Transverse colon (tissue), 4 donors: ENCODE measurements around the gene ANKRD44. TPM values are rescaled to one million over a fixed set of nuclear protein-coding genes. Genes with fewer than 3 reads are reported as not detected.

ENCODE experiments used
- DNase-seq: peaks from one replicate; pipeline ENCODE4 v3.0.0-alpha.2; 2019
- H3K27ac ChIP-seq, 4 donors: fragments of 200-600 bp; sonication (generic); 2 replicates each; pipeline ENCODE4 v1.5.1; 2016 to 2018; ENCODE audit warnings: inconsistent platforms in 4 of 4
- H3K27me3 ChIP-seq: fragments of 200-600 bp; sonication (generic); 2 replicates; pipeline ENCODE4 v1.5.1; 2017; ENCODE audit warnings: inconsistent platforms
- H3K36me3 ChIP-seq, 4 donors: fragments of 200-600 bp; sonication (generic); 2 replicates each; pipeline ENCODE4 v1.5.1; 2017 to 2019; ENCODE audit warnings: inconsistent platforms in 4 of 4
- H3K4me1 ChIP-seq, 4 donors: fragments of 200-600 bp; sonication (generic); 2 replicates each; pipeline ENCODE4 v1.5.1; 2017 to 2020; ENCODE audit warnings: inconsistent platforms in 4 of 4
- H3K4me3 ChIP-seq, 4 donors: fragments of 200-600 bp; sonication (generic); 1 replicate in 1 of 4; 2 replicates in 3 of 4; pipeline versions ENCODE4 v1.5.1 to v1.6.1; 2017 to 2019; ENCODE audit warnings: inconsistent platforms in 4 of 4
- H3K9me3 ChIP-seq, 2 donors: fragments of 200-600 bp; sonication (generic); 2 replicates each; pipeline ENCODE4 v1.5.1; 2017 to 2019; ENCODE audit warnings: inconsistent platforms in 2 of 2
- CTCF ChIP-seq, 5 experiments: fragments of 200-600 bp in 3 of 5; fragments of 450-650 bp in 2 of 5; sonication (generic) in 3 of 5; IDR thresholded peaks; 1 replicate in 2 of 5; 2 replicates in 3 of 5; pipeline ENCODE4 v1.5.1; 2016 to 2017; ENCODE audit warnings: antibody characterized with exemption in 5 of 5, inconsistent platforms in 3 of 5, mild to moderate bottlenecking in 2 of 5, moderate library complexity in 1 of 5
- EP300 ChIP-seq: sonication (generic); formaldehyde crosslinking; IDR thresholded peaks from one replicate; pipeline ENCODE4 v1.6.1; 2017; ENCODE audit warnings: antibody characterized with exemption, low read depth
- POLR2A ChIP-seq: fragments of 450-650 bp; IDR thresholded peaks from one replicate; pipeline ENCODE4 v1.6.1; 2016; ENCODE audit warnings: antibody characterized with exemption, mild to moderate bottlenecking, moderate library complexity
- POLR2AphosphoS5 ChIP-seq, 3 donors: sonication (generic); formaldehyde crosslinking; IDR thresholded peaks; one replicate each; pipeline ENCODE4 v1.6.1; 2016; ENCODE audit warnings: antibody characterized with exemption in 3 of 3
- WGBS, 2 donors: methylation state at CpG; one replicate each; pipeline ENCODE4 v1.1.5; 2018; ENCODE audit warnings: low coverage in 1 of 2; 5-methylcytosine and 5-hydroxymethylcytosine counted together
- in situ Hi-C, 4 donors: fragments of 200-750 bp; cut with MboI; loops; one replicate each; pipeline versions ENCODE4 v1.15.0 to v1.15.1; 2017; ENCODE audit warnings: low sequenced_read_pairs in 3 of 4, low pct_ligation_motif_present in 1 of 4, low pct_unique_long_range_greater_than_20kb in 1 of 4
- intact Hi-C: fragments of 100-400 bp; cut with DNase I; formaldehyde crosslinking; loops from one replicate; pipeline ENCODE4 v1.15.1; 2023; ENCODE audit warnings: low total_unique reads
- total RNA-seq, 4 donors: library from RNA; depleted of rRNA; stranded (reverse); fragments of >200 nt; gene quantifications; one replicate each; pipeline ENCODE4 v1.1.0, GENCODE V29; 2016

The ANKRD44 gene
- total RNA-seq, 4 donors from 2014 or later, result 13.9 to 46.8 (median 27.5) TPM

DNA sequence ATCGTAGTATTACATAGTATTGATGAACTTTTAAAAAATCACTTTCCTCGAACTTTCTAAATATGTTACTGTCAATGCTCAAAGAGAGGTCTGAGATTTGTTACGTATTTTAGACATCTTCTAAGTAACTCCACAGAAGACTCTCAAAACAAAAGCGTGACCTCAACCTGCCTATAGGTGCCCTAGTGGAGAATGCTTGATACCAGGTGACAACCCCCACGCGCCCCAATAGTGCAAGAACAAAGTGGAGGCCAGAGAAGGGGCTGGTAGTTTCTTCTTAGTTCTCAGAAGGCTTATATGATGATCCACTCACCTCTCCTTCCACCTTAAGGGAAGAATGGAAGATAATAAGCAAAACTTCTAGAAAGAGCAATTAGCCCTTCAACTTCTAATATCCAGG lies 102.6 kb downstream of the ANKRD44 start:
- WGBS, 2 donors, result 52 to 76% methylated on average over 3 to 6 of the region's 6 CpGs
- no peak for DNase-seq
- intact Hi-C loops (no loop called here), in situ Hi-C loops (no loop called here)
- Histone ChIP-seq H3K27me3 (no peaks in the 10 kb centered on the region), H3K27ac (peak overlapping the region; percentile 45 to 69 (median 64)), H3K9me3 (no peaks in the 10 kb centered on the region), H3K36me3 (no peaks in the 10 kb centered on the region), H3K4me1 (peaks cover 7 to 75% (median 18%) of the 10 kb centered on the region in 4 donors), H3K4me3 (no peak overlapping the region)
- no peak for TF ChIP-seq POLR2AphosphoS5 (IDR thresholded peaks at IDR 0.05)
- no peak for TF ChIP-seq EP300
- no peak for TF ChIP-seq CTCF (IDR thresholded peaks at IDR 0.05)

DNA sequence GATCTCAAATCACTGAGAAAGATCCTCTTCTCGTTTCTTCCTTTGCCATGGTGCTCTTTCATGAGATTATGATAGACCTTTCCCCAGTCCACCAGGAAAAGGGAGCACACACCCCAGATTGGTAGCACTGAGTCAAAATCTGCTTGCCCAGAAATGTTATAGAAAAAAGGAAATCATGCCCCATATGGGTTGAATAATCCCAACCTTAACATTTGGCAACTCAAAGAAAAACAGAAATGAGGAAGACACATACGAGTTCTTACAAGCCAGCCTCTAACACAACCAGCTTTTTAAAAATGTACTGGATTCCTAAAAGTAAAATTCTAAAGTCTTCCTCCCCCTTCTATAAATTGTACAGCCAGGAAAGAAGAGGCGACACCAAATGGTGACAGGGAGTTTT lies 103.0 kb downstream of the ANKRD44 start:
- 60 to 76% methylated on average over 2 to 3 of the region's 3 CpGs for WGBS, 2 donors
- Histone ChIP-seq H3K27ac (peak overlapping the region; percentile 23 to 69 (median 56)), H3K27me3 (no peaks in the 10 kb centered on the region), H3K4me3 (no peak overlapping the region), H3K4me1 (peaks cover 4 to 70% (median 14%) of the 10 kb centered on the region in 4 donors), H3K36me3 (no peaks in the 10 kb centered on the region), H3K9me3 (no peaks in the 10 kb centered on the region)
- intact Hi-C loops, result no loop called here
- TF ChIP-seq POLR2A (no peak), POLR2AphosphoS5 (IDR thresholded peaks at IDR 0.05) (no peak), CTCF (IDR thresholded peaks at IDR 0.05) (no peak), EP300 (no peak)
- in situ Hi-C loops, result no loop called here
- no peak for DNase-seq

GRCh38 chr2:197207106-197207505 lies 103.5 kb downstream of the ANKRD44 start:
- Histone ChIP-seq H3K4me3 (no peak overlapping the region), H3K9me3 (no peaks in the 10 kb centered on the region), H3K36me3 (no peaks in the 10 kb centered on the region), H3K27me3 (no peaks in the 10 kb centered on the region), H3K27ac (peak overlapping the region; percentile 23 to 69 (median 44)), H3K4me1 (peaks cover 0 to 66% (median 11%) of the 10 kb centered on the region in 4 donors)
- DNase-seq, result no peak
- 58 to 87% methylated on average over 2 of the region's 2 CpGs for WGBS, 2 donors
- in situ Hi-C loops (no loop called here), intact Hi-C loops (no loop called here)
- TF ChIP-seq EP300 (no peak), CTCF (IDR thresholded peaks at IDR 0.05) (no peak), POLR2AphosphoS5 (IDR thresholded peaks at IDR 0.05) (no peak), POLR2A (no peak)

GRCh38 chr2:197205585-197206215 lies 104.9 kb downstream of the ANKRD44 start:
- H3K27me3 ChIP-seq, result no peaks in the 10 kb centered on the region
- H3K27ac ChIP-seq, result peak overlapping the region; percentile 21 to 51 (median 35)
- no peaks in the 10 kb centered on the region for H3K9me3 ChIP-seq
- no peak overlapping the region for H3K4me3 ChIP-seq
- TF ChIP-seq POLR2A (peak; percentile 29), POLR2AphosphoS5 (IDR thresholded peaks at IDR 0.05) (peak in 1 of 3 donors; percentile 14), EP300 (no peak)
- 63 to 65% methylated on average over 4 to 7 of the region's 7 CpGs for WGBS, 2 donors
- in situ Hi-C loops, result no loop called here
- intact Hi-C loops, result no loop called here
- DNase-seq, result peak; percentile 30
- no peaks in the 10 kb centered on the region for H3K36me3 ChIP-seq
- peaks cover 0 to 53% (median 9%) of the 10 kb centered on the region in 4 donors for H3K4me1 ChIP-seq
